NB4 (cell line): ENCODE results near the gene CDH23.

ENCODE experiments used
- CTCF ChIP-seq: IDR thresholded peaks from one replicate; pipeline ENCODE4 v1.5.1; 2012; ENCODE audit warnings: low read depth, low read length
- MAX ChIP-seq: IDR thresholded peaks from 2 replicates; pipeline ENCODE4 v1.6.1; 2011; ENCODE audit warnings: low read depth, low read length
- MYC ChIP-seq: IDR thresholded peaks from 2 replicates; pipeline ENCODE4 v1.6.1; 2011; ENCODE audit warnings: low read depth, low read length
- POLR2A ChIP-seq: IDR thresholded peaks from 2 replicates; pipeline ENCODE4 v1.6.1; 2011; ENCODE audit warnings: mild to moderate bottlenecking; ENCODE audit not compliant: insufficient read length; ENCODE audit errors: extremely low read depth

- no peak for TF ChIP-seq POLR2A
- no peak for TF ChIP-seq CTCF
- TF ChIP-seq MAX, result no peak
- TF ChIP-seq MYC, result no peak
Measured at GRCh38 chr10:71622616-71623015, 225.9 kb downstream of the CDH23 start.
